ENCODE measurements around the gene TUT7. TPM values are rescaled to one million over a fixed set of nuclear protein-coding genes. Genes with fewer than 3 reads are reported as not detected.
"Not testable (repeated sequence)": the region's sequence is repeated elsewhere in the genome, so short reads cannot be mapped to it uniquely, and the experiment has no call there.

TUT7 gene
- total RNA-seq, 1 experiment from 2014 or later, result 13.1 TPM

- H3K27me3 ChIP-seq (ENCODE audit: control insufficient read depth, insufficient read depth, low read length), result no peaks in the 10 kb centered on the region
- no peak overlapping the region for H3K4me3 ChIP-seq (ENCODE audit: insufficient read depth, low read depth, low read length)
- H3K36me3 ChIP-seq (replicated peaks; ENCODE audit: control insufficient read depth, insufficient read depth, low read length), result peaks cover 9% of the 10 kb centered on the region
- no peak for DNase-seq
Measured at GRCh38 chr9:86300701-86301100, 53.5 kb downstream of the TUT7 start.

DNA sequence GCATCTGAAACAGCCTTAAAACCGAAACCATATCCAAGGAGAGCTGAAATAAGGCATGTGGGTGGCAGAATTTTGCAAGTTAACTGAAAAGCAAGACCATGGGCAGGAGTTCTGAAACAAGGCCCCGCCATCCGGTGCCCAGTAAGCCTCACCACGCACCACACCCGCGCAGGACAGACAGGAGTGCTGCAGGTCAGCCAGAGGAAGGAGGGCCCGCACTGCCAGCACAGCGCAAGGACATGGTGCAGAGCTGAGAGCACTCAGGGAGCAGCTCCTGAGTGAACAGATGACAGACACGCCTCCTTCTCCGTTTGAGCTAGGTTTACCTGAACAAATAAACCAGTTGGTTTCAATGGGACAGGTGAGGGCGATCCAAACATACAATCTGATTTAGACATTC is 55.3 kb downstream of the TUT7 start:
- H3K4me3 ChIP-seq (ENCODE audit: insufficient read depth, low read depth, low read length), result no peak overlapping the region
- DNase-seq, result no peak
- peaks cover 9% of the 10 kb centered on the region for H3K36me3 ChIP-seq (replicated peaks; ENCODE audit: control insufficient read depth, insufficient read depth, low read length)
- no peaks in the 10 kb centered on the region for H3K27me3 ChIP-seq (ENCODE audit: control insufficient read depth, insufficient read depth, low read length)

DNA sequence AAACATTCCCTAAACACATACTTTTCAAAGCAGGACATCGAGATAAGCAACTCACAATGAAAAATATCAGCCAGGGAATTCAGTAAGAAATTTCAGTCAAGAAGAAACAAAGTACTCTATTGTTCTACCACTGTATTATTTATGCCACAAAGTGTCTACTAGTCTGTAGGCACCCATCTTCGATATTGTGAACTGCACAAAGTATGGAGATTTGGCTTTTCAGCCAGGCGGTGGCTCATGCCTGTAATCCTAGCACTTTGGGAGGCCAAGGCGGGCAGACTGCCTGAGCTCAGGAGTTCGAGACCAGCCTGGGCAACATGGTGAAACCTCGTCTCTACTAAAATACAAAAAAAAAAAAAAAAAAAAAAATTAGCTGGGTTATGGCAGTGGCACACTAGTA is 63.9 kb downstream of the TUT7 start:
- H3K27me3 ChIP-seq (ENCODE audit: control insufficient read depth, insufficient read depth, low read length); H3K36me3 ChIP-seq (replicated peaks; ENCODE audit: control insufficient read depth, insufficient read depth, low read length); DNase-seq; H3K4me3 ChIP-seq (ENCODE audit: insufficient read depth, low read depth, low read length): not testable (repeated sequence)

DNA sequence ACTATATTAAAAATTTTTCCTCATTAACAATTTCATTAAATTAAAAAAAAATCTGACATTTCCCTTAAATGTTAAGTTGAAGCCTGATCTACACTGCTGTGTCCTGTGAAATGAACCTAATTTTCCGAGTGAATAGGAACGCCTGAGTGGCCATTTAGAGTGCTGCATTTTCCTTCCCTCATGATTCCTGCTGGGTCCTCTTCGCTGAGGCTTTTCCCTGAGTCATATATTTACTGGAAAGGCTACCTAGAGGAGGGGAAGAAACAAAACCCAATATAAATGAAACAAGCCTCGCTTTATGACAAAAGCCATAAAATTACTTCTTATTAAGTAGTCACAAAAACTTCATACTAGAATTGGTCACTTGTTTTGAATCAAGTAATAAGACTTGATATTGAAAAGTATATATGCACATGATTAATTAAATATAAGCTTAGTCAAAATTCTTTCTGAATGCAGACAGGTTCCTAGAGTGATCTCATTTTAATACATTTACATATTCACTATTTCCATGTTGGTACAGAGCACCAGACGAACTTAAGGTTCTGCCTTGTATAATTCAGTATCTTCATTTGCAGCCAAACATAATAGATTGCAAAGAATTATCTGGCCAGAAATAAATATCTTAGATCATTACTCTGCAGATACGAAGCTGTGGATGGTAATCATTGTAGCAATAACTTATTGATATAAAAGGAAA is 65.6 kb downstream of the TUT7 start:
- no peak overlapping the region for H3K4me3 ChIP-seq (ENCODE audit: insufficient read depth, low read depth, low read length)
- DNase-seq, result no peak
- H3K27me3 ChIP-seq (ENCODE audit: control insufficient read depth, insufficient read depth, low read length), result no peaks in the 10 kb centered on the region
- H3K36me3 ChIP-seq (replicated peaks; ENCODE audit: control insufficient read depth, insufficient read depth, low read length), result no peaks in the 10 kb centered on the region; the same call in 1 of the 2 replicates

- H3K4me3 ChIP-seq (ENCODE audit: insufficient read depth, low read depth, low read length), result no peak overlapping the region
- H3K27me3 ChIP-seq (ENCODE audit: control insufficient read depth, insufficient read depth, low read length), result no peaks in the 10 kb centered on the region
- H3K36me3 ChIP-seq (replicated peaks; ENCODE audit: control insufficient read depth, insufficient read depth, low read length), result no peaks in the 10 kb centered on the region; the same call in 1 of the 2 replicates
- peak; percentile 44 for DNase-seq
Measured at GRCh38 chr9:86287013-86287412, 67.2 kb downstream of the TUT7 start.

DNA sequence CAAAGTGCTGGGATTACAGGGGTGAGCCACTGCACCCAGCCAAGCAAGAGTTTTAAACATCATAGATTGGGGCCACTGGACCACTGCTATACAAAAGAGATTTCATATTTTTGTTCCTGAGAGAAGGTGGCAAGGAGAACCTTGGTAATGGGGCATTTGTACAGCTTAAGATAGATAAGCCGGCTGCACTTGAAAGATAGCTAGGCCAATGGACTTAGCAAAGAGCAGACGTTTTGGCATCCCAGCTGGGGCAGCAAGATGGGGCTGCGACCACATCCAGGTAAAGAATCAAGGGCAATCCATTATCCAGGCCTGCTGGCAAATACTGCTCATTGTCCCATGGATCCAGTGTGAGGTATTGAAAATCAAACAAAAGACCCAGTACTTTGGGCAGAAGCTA is 67.9 kb downstream of the TUT7 start:
- Histone ChIP-seq H3K4me3 (ENCODE audit: insufficient read depth, low read depth, low read length) (no peak overlapping the region), H3K36me3 (replicated peaks; ENCODE audit: control insufficient read depth, insufficient read depth, low read length) (no peaks in the 10 kb centered on the region; the same call in 1 of the 2 replicates), H3K27me3 (ENCODE audit: control insufficient read depth, insufficient read depth, low read length) (no peaks in the 10 kb centered on the region)
- DNase-seq, result no peak

DNA sequence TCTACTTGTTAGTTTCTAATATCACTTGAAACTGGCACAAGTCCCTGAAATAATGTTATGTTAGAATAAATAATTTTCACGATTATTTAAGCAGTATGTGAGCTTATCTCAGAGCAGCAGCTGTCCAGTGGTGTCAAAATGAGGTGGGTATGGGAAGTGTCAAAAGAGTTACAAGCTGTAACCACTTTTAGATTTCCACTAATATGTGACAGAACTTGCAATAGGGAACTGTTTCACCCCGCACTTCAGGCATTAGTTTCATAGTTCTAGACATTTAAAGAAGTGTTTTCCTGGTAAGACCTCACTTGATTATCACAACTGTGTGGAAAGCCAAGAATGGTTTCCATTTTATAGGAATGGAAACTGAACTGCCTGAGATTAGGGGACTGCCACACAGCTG is 68.9 kb downstream of the TUT7 start:
- no peak overlapping the region for H3K4me3 ChIP-seq (ENCODE audit: insufficient read depth, low read depth, low read length)
- DNase-seq, result no peak
- no peaks in the 10 kb centered on the region for H3K27me3 ChIP-seq (ENCODE audit: control insufficient read depth, insufficient read depth, low read length)
- H3K36me3 ChIP-seq (replicated peaks; ENCODE audit: control insufficient read depth, insufficient read depth, low read length), result no peaks in the 10 kb centered on the region; the same call in 1 of the 2 replicates

GRCh38 chr9:86282979-86283535 is 71.2 kb downstream of the TUT7 start:
- DNase-seq, result peak; percentile 28
- Histone ChIP-seq H3K27me3 (ENCODE audit: control insufficient read depth, insufficient read depth, low read length) (no peaks in the 10 kb centered on the region), H3K36me3 (replicated peaks; ENCODE audit: control insufficient read depth, insufficient read depth, low read length) (peaks cover 4% of the 10 kb centered on the region), H3K4me3 (ENCODE audit: insufficient read depth, low read depth, low read length) (peak overlapping the region; percentile 76)

- H3K27me3 ChIP-seq (ENCODE audit: control insufficient read depth, insufficient read depth, low read length), result no peaks in the 10 kb centered on the region
- DNase-seq, result peak; percentile 96
- H3K36me3 ChIP-seq (replicated peaks; ENCODE audit: control insufficient read depth, insufficient read depth, low read length), result peaks cover 4% of the 10 kb centered on the region
- peak within 1 kb of the TSS; percentile 76 for H3K4me3 ChIP-seq (ENCODE audit: insufficient read depth, low read depth, low read length)
Measured at GRCh38 chr9:86282077-86282978, 71.9 kb downstream of the TUT7 start, which contains the start of gene ISCA1. Gene ISCA1 (minus strand): TSS chr9:86282538. CDS start chr9:86282458, 80 bp downstream.

DNA sequence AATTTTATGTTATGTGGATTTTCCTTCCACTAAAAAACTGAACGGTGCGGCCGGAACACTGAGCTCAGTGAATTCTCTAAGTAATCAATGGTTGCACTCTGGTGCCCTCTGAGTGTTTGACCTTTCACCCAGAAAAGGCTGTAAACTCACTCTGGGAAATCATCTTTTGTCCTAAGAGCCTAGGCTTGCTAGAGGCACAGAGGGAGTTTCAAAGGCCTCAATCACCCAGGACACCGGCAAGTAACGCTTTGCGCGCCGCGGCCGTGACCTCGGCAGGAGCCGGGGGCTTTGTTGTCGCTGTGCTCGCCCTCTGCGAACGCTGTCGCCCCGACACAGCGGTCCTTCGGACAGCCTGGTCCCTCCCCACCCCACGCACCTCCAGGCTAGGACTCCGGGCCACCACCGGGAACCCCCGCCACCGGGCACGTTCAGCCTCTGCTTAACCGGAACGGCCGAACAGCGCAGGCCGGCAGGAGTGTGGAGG is 72.6 kb downstream of the TUT7 start:
- H3K27me3 ChIP-seq (ENCODE audit: control insufficient read depth, insufficient read depth, low read length), result no peaks in the 10 kb centered on the region
- peak overlapping the region; percentile 76 for H3K4me3 ChIP-seq (ENCODE audit: insufficient read depth, low read depth, low read length)
- H3K36me3 ChIP-seq (replicated peaks; ENCODE audit: control insufficient read depth, insufficient read depth, low read length), result peaks cover 4% of the 10 kb centered on the region
- DNase-seq, result no peak

DNA sequence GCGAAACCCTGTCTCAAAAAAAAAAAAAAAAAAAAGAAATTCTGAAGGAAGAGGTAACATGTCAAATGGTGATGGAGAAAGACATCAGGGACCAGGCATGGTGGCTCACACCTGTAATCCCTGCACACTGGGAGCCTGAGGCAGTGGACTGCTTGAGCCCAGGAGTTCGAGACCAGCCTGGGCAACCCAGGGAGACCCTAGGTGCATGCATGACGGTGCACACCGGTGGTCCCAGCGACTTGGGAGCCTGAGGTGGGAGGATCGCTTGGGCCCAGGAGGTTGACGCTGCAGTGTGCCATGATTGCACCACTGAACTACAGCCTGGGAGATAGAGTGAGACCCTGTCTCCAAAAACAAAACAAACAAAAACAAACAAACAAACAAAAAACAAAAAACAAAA is 73.6 kb downstream of the TUT7 start:
- no peak for DNase-seq
- Histone ChIP-seq H3K36me3 (replicated peaks; ENCODE audit: control insufficient read depth, insufficient read depth, low read length) (peaks cover 4% of the 10 kb centered on the region), H3K4me3 (ENCODE audit: insufficient read depth, low read depth, low read length) (no peak overlapping the region), H3K27me3 (ENCODE audit: control insufficient read depth, insufficient read depth, low read length) (no peaks in the 10 kb centered on the region)

DNA sequence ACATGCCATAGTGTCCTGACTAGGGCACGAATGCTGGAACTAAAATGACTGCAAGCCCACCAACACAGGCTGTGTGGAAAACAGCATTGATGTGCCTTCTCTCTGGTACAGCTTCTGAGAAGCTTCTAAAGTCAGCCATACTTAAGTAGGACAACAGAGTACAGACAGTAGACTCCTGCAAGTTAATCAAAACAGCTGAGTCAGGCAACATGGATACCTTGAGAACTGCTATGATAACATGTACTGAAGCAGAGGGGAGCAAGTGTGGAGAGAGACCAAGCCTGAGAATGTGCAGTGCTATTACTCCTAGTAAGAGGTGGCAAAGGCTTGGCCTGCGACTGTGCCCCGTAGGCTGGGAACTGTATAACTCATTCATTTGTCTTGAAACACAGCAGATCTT is 74.4 kb downstream of the TUT7 start:
- H3K4me3 ChIP-seq (ENCODE audit: insufficient read depth, low read depth, low read length), result no peak overlapping the region
- H3K27me3 ChIP-seq (ENCODE audit: control insufficient read depth, insufficient read depth, low read length), result no peaks in the 10 kb centered on the region
- peaks cover 4% of the 10 kb centered on the region for H3K36me3 ChIP-seq (replicated peaks; ENCODE audit: control insufficient read depth, insufficient read depth, low read length)
- no peak for DNase-seq

DNA sequence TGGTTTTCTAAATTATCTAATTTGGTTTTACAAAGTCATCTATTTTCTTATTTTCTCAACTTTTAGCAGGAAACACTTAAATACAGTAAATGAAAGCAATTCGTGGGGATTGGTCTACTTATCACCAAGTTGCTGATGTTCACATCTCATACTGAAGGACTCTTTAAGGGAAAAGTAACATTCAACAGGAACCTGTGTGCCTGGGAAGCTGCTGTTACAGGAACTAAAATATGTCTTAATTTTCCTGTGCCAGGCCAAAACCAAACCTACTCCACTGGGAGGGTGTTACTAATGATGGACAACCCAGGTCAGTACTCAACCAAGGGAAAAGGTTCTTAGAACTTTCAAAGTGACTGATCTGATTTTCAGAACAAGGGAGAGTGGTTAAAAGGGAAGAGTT is 77.1 kb downstream of the TUT7 start:
- DNase-seq, result no peak
- Histone ChIP-seq H3K4me3 (ENCODE audit: insufficient read depth, low read depth, low read length) (no peak overlapping the region), H3K27me3 (ENCODE audit: control insufficient read depth, insufficient read depth, low read length) (no peaks in the 10 kb centered on the region), H3K36me3 (replicated peaks; ENCODE audit: control insufficient read depth, insufficient read depth, low read length) (peaks cover 6% of the 10 kb centered on the region)

- no peak for DNase-seq
- H3K4me3 ChIP-seq (ENCODE audit: insufficient read depth, low read depth, low read length), result no peak overlapping the region
- H3K36me3 ChIP-seq (replicated peaks; ENCODE audit: control insufficient read depth, insufficient read depth, low read length), result peaks cover 14% of the 10 kb centered on the region
Measured at GRCh38 chr9:86275962-86276361, 78.2 kb downstream of the TUT7 start.

More at GRCh38 chr9:86275962-86276361, 78.2 kb downstream of the TUT7 start:
- H3K27me3 ChIP-seq (ENCODE audit: control insufficient read depth, insufficient read depth, low read length), result no peaks in the 10 kb centered on the region

Measured in H7 (cell line).